Measurements from ENCODE around the gene ACO1.

ACO1 gene

GRCh38 chr9:32411753-32412152 lies 27.3 kb downstream of the ACO1 start:
- DNase-seq (ENCODE audit: low read depth) = no peak
- H3K4me3 ChIP-seq (ENCODE audit: control insufficient read depth, low read depth, low read length) = no peak overlapping the region
- no peak for TF ChIP-seq CTCF (IDR thresholded peaks at IDR 0.05; ENCODE audit: control insufficient read depth, insufficient read depth, low read depth, low read length, missing control alignments)

DNA sequence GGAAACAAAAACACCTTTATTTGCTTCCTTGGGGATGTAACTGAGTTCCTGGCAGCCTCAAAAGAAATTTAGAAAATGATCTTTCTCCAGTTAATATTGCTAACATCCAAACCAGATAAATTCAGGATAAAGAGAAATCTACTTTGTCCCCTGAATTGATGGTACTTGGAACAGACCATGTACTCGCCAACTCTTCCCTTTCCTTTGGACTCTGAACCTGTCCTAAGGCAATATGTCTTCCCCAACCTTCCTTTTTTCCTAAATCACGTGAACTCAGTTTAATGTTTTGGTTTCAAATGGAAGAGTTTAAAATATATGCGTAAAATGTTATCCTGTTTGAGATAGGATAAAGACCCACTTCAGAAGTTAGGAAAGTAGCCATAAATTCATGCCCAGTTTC lies 28.0 kb downstream of the ACO1 start:
- H3K4me3 ChIP-seq (ENCODE audit: control insufficient read depth, low read depth, low read length) = no peak overlapping the region
- DNase-seq (ENCODE audit: low read depth) = no peak
- TF ChIP-seq CTCF (IDR thresholded peaks at IDR 0.05; ENCODE audit: control insufficient read depth, insufficient read depth, low read depth, low read length, missing control alignments) = no peak

GRCh38 chr9:32413424-32413823 lies 29.0 kb downstream of the ACO1 start:
- DNase-seq (ENCODE audit: low read depth) = no peak
- TF ChIP-seq CTCF (IDR thresholded peaks at IDR 0.05; ENCODE audit: control insufficient read depth, insufficient read depth, low read depth, low read length, missing control alignments) = no peak
- no peak overlapping the region for H3K4me3 ChIP-seq (ENCODE audit: control insufficient read depth, low read depth, low read length)

GRCh38 chr9:32414856-32415255 lies 30.4 kb downstream of the ACO1 start:
- DNase-seq (ENCODE audit: low read depth) = no peak
- no peak overlapping the region for H3K4me3 ChIP-seq (ENCODE audit: control insufficient read depth, low read depth, low read length)
- no peak for TF ChIP-seq CTCF (IDR thresholded peaks at IDR 0.05; ENCODE audit: control insufficient read depth, insufficient read depth, low read depth, low read length, missing control alignments)

GRCh38 chr9:32419921-32420320 lies 35.5 kb downstream of the ACO1 start:
- DNase-seq (ENCODE audit: low read depth) = no peak
- no peak for TF ChIP-seq CTCF (IDR thresholded peaks at IDR 0.05; ENCODE audit: control insufficient read depth, insufficient read depth, low read depth, low read length, missing control alignments)
- H3K4me3 ChIP-seq (ENCODE audit: control insufficient read depth, low read depth, low read length) = no peak overlapping the region

GRCh38 chr9:32422237-32422806 lies 37.9 kb downstream of the ACO1 start:
- H3K4me3 ChIP-seq (ENCODE audit: control insufficient read depth, low read depth, low read length) = no peak overlapping the region
- TF ChIP-seq CTCF (IDR thresholded peaks at IDR 0.05; ENCODE audit: control insufficient read depth, insufficient read depth, low read depth, low read length, missing control alignments) = no peak
- no peak for DNase-seq (ENCODE audit: low read depth)

DNA sequence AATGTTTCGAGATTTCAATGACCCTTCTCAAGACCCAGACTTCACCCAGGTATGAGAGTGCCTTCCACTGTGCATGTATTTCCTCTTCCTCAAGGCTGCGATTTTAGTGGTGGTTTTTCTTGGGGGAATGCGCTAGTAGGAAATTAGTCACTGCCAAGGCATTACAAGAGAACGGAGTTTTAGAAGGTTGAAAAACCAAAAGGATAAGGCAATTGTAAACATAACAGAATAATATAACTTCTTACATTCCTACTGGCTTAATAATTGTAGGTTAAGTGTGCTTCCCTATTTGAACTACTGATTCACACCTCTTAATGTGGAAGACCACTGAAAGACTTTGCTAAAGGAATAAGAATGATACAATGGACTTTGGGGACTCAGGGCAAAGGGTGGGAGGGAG lies 38.9 kb downstream of the ACO1 start:
- H3K4me3 ChIP-seq (ENCODE audit: control insufficient read depth, low read depth, low read length) = no peak overlapping the region
- TF ChIP-seq CTCF (IDR thresholded peaks at IDR 0.05; ENCODE audit: control insufficient read depth, insufficient read depth, low read depth, low read length, missing control alignments) = no peak
- DNase-seq (ENCODE audit: low read depth) = no peak
